Neuron (in vitro differentiated cells): ENCODE results near the gene KRT16.
"Not testable (repeated sequence)": the region's sequence is repeated elsewhere in the genome, so short reads cannot be mapped to it uniquely, and the experiment has no call there.

Experiments used
- H2AFZ ChIP-seq: one replicate; pipeline ENCODE4 v1.6.1; 2013; ENCODE audit warnings: low read depth, mild to moderate bottlenecking, inconsistent platforms, low read length, moderate library complexity
- H3K27me3 ChIP-seq: one replicate; pipeline ENCODE4 v1.6.1; 2013; ENCODE audit warnings: low read length; ENCODE audit not compliant: insufficient read depth
- H3K36me3 ChIP-seq: one replicate; pipeline ENCODE4 v1.6.1; 2013; ENCODE audit warnings: low read length; ENCODE audit not compliant: insufficient read depth
- H3K4me1 ChIP-seq: one replicate; pipeline ENCODE4 v1.6.1; 2013; ENCODE audit warnings: low read length; ENCODE audit not compliant: insufficient read depth
- H3K4me3 ChIP-seq: 2 replicates; pipeline ENCODE4 v1.5.1; 2013; ENCODE audit warnings: mild to moderate bottlenecking, low read length, moderate library complexity
- H3K9me3 ChIP-seq: one replicate; pipeline ENCODE4 v1.6.1; 2013; ENCODE audit warnings: low read length

Gene KRT16

DNA sequence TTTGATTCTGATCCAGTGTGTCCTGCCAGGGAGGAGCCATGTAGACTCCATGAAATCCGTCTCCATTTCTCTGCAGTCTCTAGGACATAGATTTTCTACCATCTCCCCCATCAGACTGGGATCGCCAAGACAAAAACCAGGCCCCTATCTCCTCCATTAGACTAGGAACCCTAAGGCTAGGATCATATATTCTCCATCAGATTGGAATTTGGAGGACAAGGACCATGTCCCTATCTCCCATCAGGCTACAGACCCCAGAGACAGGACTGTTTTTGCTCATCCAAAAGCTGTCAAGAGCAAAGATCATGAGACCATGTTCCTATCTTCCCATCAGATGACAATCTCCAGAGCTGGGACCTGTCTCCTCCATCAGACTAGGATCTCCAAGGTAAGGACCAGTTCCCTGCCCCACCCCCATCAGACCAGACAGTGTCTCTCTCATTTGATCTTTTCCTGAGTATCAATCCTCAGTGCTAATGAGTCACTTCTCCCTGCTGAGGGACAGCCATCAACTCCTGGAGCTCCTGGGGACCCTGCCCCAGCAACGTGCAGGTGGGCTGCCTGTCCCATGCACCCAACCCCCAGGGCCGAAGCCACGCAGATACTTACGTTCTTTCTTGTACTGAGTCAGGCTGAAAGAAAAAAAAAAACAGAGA, 7.5 kb upstream of the KRT16 start:
- not testable (repeated sequence) for H3K36me3 ChIP-seq, H3K4me1 ChIP-seq, H3K9me3 ChIP-seq, H3K27me3 ChIP-seq, H3K4me3 ChIP-seq, H2AFZ ChIP-seq

DNA sequence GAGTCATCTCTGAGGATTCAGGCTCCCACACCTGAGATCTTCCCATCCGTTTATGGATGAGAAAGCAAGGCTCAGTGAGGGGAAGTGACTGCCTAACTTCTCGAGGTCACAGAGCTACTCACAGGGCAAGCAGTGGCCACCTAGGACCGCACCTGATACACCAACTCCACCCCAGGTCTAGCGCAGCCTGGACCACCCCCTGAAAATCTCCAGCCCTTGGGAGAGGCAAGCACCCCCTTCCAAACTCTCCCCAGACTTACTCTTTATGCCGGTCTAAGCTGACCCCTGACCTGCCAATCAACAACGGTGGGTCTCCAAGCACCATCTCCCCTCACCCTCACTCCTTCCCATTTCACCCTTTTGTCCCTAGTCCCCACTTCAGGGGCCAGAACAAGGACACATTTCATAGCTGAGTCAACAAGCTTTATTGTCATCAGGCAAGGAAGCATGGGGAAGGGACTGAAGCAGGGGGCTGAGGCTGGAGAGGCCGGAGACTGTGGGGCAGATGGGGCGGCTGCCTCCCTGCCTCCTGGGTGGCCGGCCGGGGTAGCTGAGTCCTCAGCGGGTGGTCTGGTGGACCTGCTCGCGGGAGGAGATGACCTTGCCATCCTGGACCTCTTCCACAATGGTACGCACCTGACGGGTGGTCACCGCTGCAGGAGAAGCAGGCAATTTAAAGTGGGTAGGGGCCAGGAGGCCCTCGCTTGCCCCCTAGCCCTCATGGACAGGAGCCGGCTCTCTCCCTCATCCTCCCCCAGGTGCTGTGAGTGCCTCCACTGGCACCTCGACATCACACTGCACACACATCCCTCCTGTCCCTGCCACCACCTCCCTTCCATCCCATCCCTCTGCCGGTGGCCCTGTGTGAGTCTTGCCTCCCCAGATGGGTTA, 6.7 kb upstream of the KRT16 start:
- H3K4me1 ChIP-seq = no peaks in the 10 kb centered on the region
- H3K27me3 ChIP-seq = peaks cover 3% of the 10 kb centered on the region
- no peak overlapping the region for H3K4me3 ChIP-seq
- H3K36me3 ChIP-seq = no peaks in the 10 kb centered on the region
- H3K9me3 ChIP-seq = no peaks in the 10 kb centered on the region
- H2AFZ ChIP-seq = no peak overlapping the region

DNA sequence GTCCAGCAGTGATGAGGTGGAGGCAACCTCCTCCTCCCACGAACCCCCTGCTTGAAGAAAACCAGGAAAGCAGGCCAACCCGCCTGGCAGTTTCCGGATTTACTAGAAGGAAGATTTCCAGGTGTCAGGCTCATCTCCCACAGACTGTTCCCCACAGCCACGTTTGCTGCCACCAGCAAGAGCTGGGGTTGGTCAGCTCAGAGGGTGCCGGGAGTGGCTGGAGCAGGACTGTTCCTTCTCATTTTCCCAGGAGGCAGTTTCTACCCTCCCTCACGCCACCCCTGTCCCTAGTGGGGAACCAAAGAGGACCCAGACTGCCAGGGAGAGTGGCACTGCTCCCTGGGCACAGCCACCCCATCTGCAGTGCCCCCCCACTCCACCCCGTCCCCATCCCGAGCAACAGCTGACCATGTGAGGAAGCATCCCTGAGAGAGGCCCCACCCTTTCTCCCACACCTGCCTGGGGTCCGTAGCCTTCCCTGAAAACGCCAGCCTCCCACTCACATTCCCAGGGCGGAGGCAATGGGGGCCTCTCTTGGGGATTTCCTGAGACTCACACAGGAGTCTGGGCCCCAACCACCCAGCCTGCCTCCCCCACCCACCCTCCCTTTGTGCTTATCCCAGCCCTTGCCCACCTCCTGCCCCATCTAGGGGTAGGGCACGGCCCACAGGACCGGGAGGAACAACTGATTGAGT, 5.9 kb upstream of the KRT16 start:
- no peaks in the 10 kb centered on the region for H3K36me3 ChIP-seq
- no peak overlapping the region for H3K4me3 ChIP-seq
- H3K4me1 ChIP-seq = no peaks in the 10 kb centered on the region
- no peak overlapping the region for H2AFZ ChIP-seq
- peaks cover 1% of the 10 kb centered on the region for H3K27me3 ChIP-seq
- H3K9me3 ChIP-seq = no peaks in the 10 kb centered on the region

DNA sequence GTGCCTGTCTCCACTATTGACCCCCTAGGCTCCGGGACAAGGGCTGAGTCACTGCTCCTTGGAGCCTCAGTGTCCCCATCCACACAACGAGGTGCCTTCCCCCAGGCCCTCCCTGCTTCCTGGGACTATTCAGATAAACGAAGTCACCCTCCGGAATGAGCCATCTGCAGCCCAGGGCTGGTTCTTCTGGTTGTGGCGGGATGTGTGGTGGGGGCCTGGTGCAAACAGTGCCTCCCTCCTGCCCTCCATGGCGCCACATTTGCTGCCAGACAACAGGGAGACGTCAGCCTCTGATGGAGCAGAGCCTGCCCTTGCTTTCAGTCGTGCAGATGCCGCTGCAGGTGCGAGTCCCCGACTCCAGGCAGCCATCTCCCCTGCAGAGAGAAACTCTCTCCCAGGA, 5.1 kb upstream of the KRT16 start:
- no peaks in the 10 kb centered on the region for H3K9me3 ChIP-seq
- no peaks in the 10 kb centered on the region for H3K27me3 ChIP-seq

DNA sequence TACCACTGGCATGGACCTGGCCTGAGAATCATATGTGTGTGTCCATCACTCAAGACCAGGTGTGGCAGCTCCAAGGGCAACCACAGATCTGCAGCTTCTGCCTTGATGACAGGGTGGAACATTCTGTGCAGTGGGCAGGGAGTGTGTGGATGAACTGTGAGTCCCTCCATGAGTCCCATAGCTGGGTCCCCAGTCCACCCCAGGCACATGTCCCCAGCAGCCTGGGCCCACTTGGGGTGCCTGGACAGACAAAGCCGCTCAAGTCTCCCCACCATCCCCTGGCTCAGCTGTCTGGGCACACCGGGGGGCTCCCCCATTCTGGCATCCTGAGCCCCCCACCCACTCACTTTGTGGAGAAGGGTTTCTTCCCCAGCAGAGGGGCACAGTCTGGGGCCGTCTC, 4.6 kb upstream of the KRT16 start:
- H3K36me3 ChIP-seq = no peaks in the 10 kb centered on the region

More for the DNA sequence above, 5.1 kb upstream of the KRT16 start:
- no peak overlapping the region for H3K4me3 ChIP-seq
- H3K4me1 ChIP-seq = no peaks in the 10 kb centered on the region
- no peak overlapping the region for H2AFZ ChIP-seq
- H3K36me3 ChIP-seq = no peaks in the 10 kb centered on the region

DNA sequence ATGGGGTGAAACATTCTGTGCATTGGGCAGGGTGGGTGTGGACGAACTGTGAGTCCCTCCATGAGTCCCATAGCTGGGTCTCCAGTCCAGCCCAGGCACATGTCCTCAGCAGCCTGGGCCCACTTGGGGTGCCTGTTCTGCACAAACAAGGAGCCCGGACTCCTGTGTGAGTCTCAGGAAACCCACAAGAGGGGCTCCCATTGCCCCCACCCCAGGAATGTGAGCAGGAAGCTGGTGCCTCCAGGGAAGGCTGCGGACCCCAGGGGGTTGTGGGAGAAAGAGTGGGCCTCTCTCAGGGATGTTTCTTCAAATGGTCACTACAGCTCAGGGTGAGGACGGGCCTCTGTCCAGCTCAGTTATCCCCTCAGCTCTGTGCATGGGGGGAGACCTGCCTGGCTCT, 3.9 kb upstream of the KRT16 start:
- H3K36me3 ChIP-seq, H3K9me3 ChIP-seq, H3K27me3 ChIP-seq, H3K4me3 ChIP-seq, H2AFZ ChIP-seq, H3K4me1 ChIP-seq: not testable (repeated sequence)

More for the DNA sequence above, 4.6 kb upstream of the KRT16 start:
- no peaks in the 10 kb centered on the region for H3K27me3 ChIP-seq
- H3K4me3 ChIP-seq = no peak overlapping the region
- H2AFZ ChIP-seq = no peak overlapping the region
- no peaks in the 10 kb centered on the region for H3K9me3 ChIP-seq
- H3K4me1 ChIP-seq = no peaks in the 10 kb centered on the region

DNA sequence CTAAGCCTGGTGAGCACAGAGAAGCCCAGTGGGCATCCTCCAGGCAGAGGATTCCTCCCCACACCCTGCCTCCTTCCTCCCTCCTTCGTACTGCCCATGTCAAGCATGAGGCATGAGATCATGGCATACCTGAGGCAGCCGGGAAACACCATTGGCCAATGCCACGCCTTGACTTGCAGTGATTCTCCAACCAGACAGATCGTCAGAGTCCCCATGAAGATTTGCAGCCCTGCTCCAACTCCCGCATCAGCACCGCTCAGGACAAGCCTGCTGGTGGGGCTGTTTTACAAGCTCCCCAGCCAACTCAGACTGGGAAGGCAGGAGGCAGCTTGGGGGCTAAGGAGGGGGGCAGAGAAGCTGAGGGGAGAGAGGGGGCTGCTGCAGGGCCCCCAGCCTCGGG, 2.9 kb upstream of the KRT16 start:
- Histone ChIP-seq H3K4me1 (no peaks in the 10 kb centered on the region), H3K9me3 (no peaks in the 10 kb centered on the region), H2AFZ (no peak overlapping the region), H3K27me3 (no peaks in the 10 kb centered on the region), H3K36me3 (no peaks in the 10 kb centered on the region), H3K4me3 (no peak overlapping the region)

DNA sequence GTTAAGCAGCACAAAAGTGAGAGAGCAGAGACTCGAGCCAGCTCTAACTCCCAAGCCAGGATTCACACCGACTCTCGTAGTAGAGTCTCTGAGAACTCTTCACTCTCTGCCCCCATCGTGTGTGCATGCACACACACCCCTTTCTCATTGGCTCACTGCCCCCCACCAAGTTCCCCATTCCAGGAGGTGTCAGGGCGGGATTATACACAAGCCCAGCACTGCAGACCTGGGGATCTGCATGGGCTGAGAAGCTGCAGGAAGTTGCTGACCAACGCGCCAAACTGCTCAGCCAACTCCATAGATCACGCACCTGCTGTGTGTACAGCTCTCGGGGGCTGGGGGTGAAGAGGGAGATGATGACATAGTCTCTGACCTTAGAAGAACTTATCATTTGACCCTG, 2.2 kb upstream of the KRT16 start:
- not testable (repeated sequence) for H3K4me1 ChIP-seq, H3K36me3 ChIP-seq, H2AFZ ChIP-seq, H3K4me3 ChIP-seq, H3K27me3 ChIP-seq, H3K9me3 ChIP-seq

DNA sequence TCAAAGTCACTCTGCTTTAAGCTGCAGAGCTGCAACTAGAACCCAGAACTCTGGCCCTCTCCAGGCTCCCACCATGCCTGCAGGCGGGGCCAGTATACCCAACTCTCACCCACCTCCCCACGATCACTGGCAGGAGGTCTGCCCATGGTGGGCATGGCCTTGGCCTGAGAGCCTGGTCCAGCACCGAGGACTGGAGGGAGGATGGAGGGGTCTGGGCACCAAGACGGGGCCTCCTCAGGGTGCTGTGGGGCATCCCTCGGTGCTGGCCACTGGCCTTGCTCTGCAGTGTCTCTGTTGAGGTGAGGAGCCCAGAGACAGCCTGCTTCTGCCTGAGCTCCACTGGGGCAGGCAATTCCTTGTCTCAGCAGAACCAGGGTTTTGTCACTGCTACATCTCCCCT, 1.5 kb upstream of the KRT16 start:
- H3K36me3 ChIP-seq = no peaks in the 10 kb centered on the region
- H2AFZ ChIP-seq = no peak overlapping the region
- no peaks in the 10 kb centered on the region for H3K4me1 ChIP-seq
- H3K9me3 ChIP-seq = no peaks in the 10 kb centered on the region
- no peaks in the 10 kb centered on the region for H3K27me3 ChIP-seq
- no peak overlapping the region for H3K4me3 ChIP-seq

DNA sequence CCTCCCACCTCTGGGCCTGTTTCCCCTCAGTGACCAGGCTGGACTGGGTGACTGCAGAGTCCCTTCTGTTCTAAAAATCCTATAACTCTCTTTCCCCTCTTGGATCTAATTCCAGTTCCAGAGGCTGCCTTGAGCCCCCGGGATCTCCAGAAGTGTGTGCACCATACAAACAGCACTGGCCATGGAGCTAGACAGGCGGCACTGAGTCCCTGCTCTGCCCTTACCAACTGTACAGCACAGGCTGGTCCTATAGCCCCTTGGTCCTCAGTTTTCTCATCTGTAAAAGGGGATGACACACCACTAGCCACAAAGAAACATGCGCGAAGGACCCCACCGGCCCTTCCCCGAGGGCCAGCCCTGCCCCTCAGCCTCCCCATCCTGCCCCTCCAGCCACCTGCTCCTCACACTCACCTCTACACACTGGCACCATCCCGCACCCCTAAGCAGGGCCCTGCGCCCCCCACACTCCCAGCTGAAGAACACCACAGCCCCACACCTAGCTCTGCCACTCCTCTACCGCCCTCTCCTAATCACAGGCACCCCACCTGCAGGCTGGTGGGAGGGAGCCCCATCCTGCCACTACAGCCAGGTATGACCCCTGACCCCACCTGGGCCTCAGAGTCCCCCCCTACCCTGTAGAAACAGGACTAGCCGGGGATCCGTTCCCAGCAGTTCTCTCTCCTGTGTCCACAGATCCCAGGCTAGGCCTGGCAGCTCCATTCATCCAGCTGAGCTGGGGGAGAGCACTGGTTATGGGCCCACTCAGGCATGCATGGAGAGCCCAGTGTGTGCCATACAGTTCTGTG, 913 bp upstream of the KRT16 start:
- H3K36me3 ChIP-seq = no peaks in the 10 kb centered on the region
- no peaks in the 10 kb centered on the region for H3K27me3 ChIP-seq
- no peaks in the 10 kb centered on the region for H3K4me1 ChIP-seq
- H3K4me3 ChIP-seq = no peak overlapping the region
- peaks cover 2% of the 10 kb centered on the region for H3K9me3 ChIP-seq
- H2AFZ ChIP-seq = no peak overlapping the region

DNA sequence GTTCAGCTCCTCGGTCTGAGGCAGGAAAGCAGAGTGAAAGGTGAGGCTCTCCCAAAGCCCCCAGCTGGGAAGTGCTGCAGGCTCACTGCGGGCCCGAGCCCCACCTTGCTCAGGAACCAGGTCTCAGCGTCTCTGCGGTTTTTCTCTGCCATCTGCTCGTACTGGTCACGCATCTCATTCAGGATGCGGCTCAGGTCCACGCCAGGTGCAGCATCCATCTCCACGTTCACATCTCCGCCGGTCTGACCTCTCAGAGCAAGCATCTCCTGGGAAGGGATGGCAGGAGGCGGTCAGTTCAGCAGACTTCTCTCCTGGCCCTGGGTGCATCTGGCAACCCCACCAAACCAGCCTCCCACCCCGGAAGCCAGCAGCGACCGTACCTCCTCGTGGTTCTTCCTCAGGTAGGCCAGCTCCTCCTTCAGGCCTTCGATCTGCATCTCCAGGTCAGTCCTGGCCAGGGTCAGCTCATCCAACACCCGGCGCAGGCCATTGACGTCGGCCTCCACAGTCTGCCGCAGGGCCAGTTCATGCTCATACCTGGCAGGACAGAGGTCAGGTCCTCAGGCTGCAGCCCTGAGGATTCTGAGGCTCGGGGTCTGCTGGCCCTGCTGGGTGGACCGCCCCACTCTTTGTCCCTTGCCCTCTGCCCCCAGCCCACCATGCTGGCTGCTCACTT, 1.5 kb downstream of the KRT16 start:
- Histone ChIP-seq H3K36me3 (no peaks in the 10 kb centered on the region), H3K4me1 (no peaks in the 10 kb centered on the region), H3K4me3 (no peak overlapping the region), H3K9me3 (peaks cover 2% of the 10 kb centered on the region), H3K27me3 (no peaks in the 10 kb centered on the region), H2AFZ (no peak overlapping the region)

DNA sequence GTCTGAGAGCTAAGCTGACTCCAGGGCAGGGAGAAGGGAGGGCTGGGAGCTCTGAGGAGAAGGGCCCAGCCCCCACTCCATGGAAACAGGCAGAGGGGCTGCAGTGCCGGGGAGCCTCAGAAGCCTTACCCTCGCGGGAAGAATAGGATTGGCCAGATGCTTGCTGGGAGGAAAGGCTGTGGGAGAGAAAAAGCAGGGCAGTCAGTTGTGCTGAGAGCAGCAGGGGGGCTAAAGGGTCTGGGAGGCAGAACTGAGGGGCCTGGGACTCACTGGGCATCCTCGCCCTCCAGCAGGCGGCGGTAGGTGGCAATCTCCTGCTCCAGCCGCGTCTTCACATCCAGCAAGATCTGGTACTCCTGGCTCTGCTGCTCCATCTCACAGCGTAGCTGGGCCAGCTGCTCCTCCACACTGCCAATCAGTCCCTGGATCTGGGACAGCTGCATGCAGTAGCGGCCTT, 2.5 kb downstream of the KRT16 start:
- not testable (repeated sequence) for H2AFZ ChIP-seq, H3K9me3 ChIP-seq, H3K27me3 ChIP-seq, H3K4me1 ChIP-seq, H3K4me3 ChIP-seq, H3K36me3 ChIP-seq
